Mesenchymal stem cell (in vitro differentiated cells and primary cell): ENCODE data around the gene TMEM120A.

ENCODE experiments used
- DNase-seq: peaks from one replicate; pipeline ENCODE4 v3.0.0-alpha.2; 2013
- H2AFZ ChIP-seq: one replicate; pipeline ENCODE4 v1.6.1; 2013; ENCODE audit warnings: low read depth, mild to moderate bottlenecking, control low read depth, inconsistent platforms, low read length, moderate library complexity
- H2AK5ac ChIP-seq: 2 replicates; pipeline ENCODE4 v1.6.1; 2013; ENCODE audit warnings: low read length, moderate library complexity, mild to moderate bottlenecking, inconsistent platforms; ENCODE audit not compliant: severe bottlenecking
- H2BK120ac ChIP-seq: one replicate; pipeline ENCODE4 v1.6.1; 2013; ENCODE audit warnings: low read depth, mild to moderate bottlenecking, inconsistent platforms, low read length, moderate library complexity
- H2BK12ac ChIP-seq, 2 experiments: one replicate each; pipeline ENCODE4 v1.6.1; 2013; ENCODE audit warnings: inconsistent platforms in 2 of 2, low read length in 2 of 2, mild to moderate bottlenecking in 2 of 2, moderate library complexity in 2 of 2, control low read depth in 1 of 2
- H2BK15ac ChIP-seq: one replicate; pipeline ENCODE4 v1.6.1; 2013; ENCODE audit warnings: mild to moderate bottlenecking, low read depth, inconsistent platforms; ENCODE audit not compliant: poor library complexity, severe bottlenecking
- H2BK5ac ChIP-seq: 2 replicates; pipeline ENCODE4 v1.6.1; 2013; ENCODE audit warnings: low read depth, mild to moderate bottlenecking, low read length, control low read depth, inconsistent platforms; ENCODE audit not compliant: poor library complexity, severe bottlenecking
- H3K14ac ChIP-seq, 2 experiments: one replicate each; pipeline ENCODE4 v1.6.1; 2013; ENCODE audit warnings: inconsistent platforms in 2 of 2, low read length in 2 of 2, control low read depth in 1 of 2, mild to moderate bottlenecking in 1 of 2, moderate library complexity in 1 of 2
- H3K18ac ChIP-seq, 2 experiments: one replicate each; pipeline ENCODE4 v1.6.1; 2013; ENCODE audit warnings: inconsistent platforms in 2 of 2, low read length in 2 of 2, control low read depth in 1 of 2, low read depth in 1 of 2, mild to moderate bottlenecking in 1 of 2
- H3K23ac ChIP-seq, 2 experiments: one replicate each; pipeline ENCODE4 v1.6.1; 2013; ENCODE audit warnings: inconsistent platforms in 2 of 2, low read length in 2 of 2, mild to moderate bottlenecking in 2 of 2, moderate library complexity in 2 of 2, control low read depth in 1 of 2
- H3K27ac ChIP-seq: 2 replicates; pipeline ENCODE4 v1.5.1; 2013; ENCODE audit warnings: mild to moderate bottlenecking, moderate library complexity, low read length, control low read depth, inconsistent platforms; ENCODE audit not compliant: poor library complexity, severe bottlenecking
- H3K27me3 ChIP-seq, 2 experiments: 2 replicates each; pipeline versions ENCODE4 v1.6.1 to v1.7.0; 2013; ENCODE audit warnings: low read length in 2 of 2, mild to moderate bottlenecking in 2 of 2, moderate library complexity in 2 of 2, control low read depth in 1 of 2, inconsistent platforms in 1 of 2; ENCODE audit not compliant: control insufficient read depth in 1 of 2, insufficient read depth in 1 of 2
- H3K36me3 ChIP-seq, 2 experiments: 2 replicates each; pipeline versions ENCODE4 v1.6.1 to v1.7.0; 2013; ENCODE audit warnings: low read length in 2 of 2, control low read depth in 1 of 2, inconsistent platforms in 1 of 2, low read depth in 1 of 2, mild to moderate bottlenecking in 1 of 2; ENCODE audit not compliant: insufficient read depth in 2 of 2, control insufficient read depth in 1 of 2
- H3K4ac ChIP-seq, 2 experiments: one replicate each; pipeline ENCODE4 v1.6.1; 2013; ENCODE audit warnings: inconsistent platforms in 2 of 2, low read length in 2 of 2, mild to moderate bottlenecking in 2 of 2, moderate library complexity in 2 of 2, control low read depth in 1 of 2, low read depth in 1 of 2
- H3K4me1 ChIP-seq: 2 replicates; pipeline ENCODE4 v1.6.1; 2013; ENCODE audit warnings: low read depth, low read length, control low read depth; ENCODE audit not compliant: control insufficient read depth, insufficient read depth
- H3K4me2 ChIP-seq: 2 replicates; pipeline ENCODE4 v1.6.1; 2013; ENCODE audit warnings: low read length, mild to moderate bottlenecking, inconsistent platforms; ENCODE audit not compliant: poor library complexity, severe bottlenecking
- H3K4me3 ChIP-seq, 2 experiments: 2 replicates each; pipeline versions ENCODE4 v1.5.1 to v1.7.0; 2013; ENCODE audit warnings: low read length in 2 of 2, mild to moderate bottlenecking in 2 of 2, control low read depth in 1 of 2, low read depth in 1 of 2; ENCODE audit not compliant: insufficient read depth in 1 of 2
- H3K79me1 ChIP-seq: replicated peaks from 2 replicates; pipeline ENCODE4 v1.6.1; 2013; ENCODE audit warnings: mild to moderate bottlenecking, control low read depth, low read length, inconsistent platforms; ENCODE audit not compliant: poor library complexity, severe bottlenecking
- H3K9ac ChIP-seq: 2 replicates; pipeline ENCODE4 v1.7.0; 2013; ENCODE audit warnings: mild to moderate bottlenecking, low read length, moderate library complexity
- H3K9me3 ChIP-seq: 2 replicates; pipeline ENCODE4 v1.7.0; 2013; ENCODE audit warnings: mild to moderate bottlenecking, low read length; ENCODE audit not compliant: control insufficient read depth
- H4K8ac ChIP-seq: one replicate; pipeline ENCODE4 v1.6.1; 2013; ENCODE audit warnings: inconsistent platforms, mild to moderate bottlenecking, low read length, moderate library complexity
- H4K91ac ChIP-seq: one replicate; pipeline ENCODE4 v1.6.1; 2013; ENCODE audit warnings: mild to moderate bottlenecking, low read length, inconsistent platforms
- WGBS: methylation state at CpG from one replicate; pipeline ENCODE4 v1.1.7; 2013; ENCODE audit warnings: mixed read lengths; 5-methylcytosine and 5-hydroxymethylcytosine counted together

TMEM120A gene

DNA sequence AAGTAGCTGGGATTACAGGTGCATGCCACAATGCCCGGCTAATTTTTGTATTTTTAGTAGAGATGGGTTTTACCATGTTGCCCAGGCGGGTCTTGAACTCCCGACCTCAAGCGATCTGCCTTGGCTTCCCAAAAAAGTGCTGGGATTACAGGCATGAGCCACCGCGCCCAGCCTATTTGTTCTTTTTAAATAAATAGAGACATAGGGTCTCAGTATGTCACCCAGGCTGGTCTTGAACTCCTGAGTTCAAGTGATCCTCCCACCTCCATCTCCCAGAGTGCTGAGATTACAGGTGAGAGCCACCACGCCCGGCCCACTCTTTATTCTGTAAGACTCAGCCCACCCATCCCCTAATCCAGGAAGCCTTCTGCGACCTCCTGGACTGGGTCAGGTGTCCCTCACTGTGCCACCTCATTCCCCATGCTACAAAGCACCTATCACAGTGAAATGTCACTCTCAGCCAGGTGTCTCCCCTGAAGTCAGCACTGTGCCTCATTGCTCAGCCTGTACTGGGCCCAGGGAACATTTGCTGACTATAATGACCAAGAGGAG, 2.8 kb downstream of the TMEM120A start:
- H3K18ac ChIP-seq, result no peak overlapping the region
- H2AFZ ChIP-seq, result no peak overlapping the region
- no peaks in the 10 kb centered on the region for H3K27me3 ChIP-seq
- H4K91ac ChIP-seq, result no peak overlapping the region
- H3K4me1 ChIP-seq, result peaks cover 32% of the 10 kb centered on the region
- H3K9me3 ChIP-seq, result no peaks in the 10 kb centered on the region
- H3K79me1 ChIP-seq, result peaks cover 11% of the 10 kb centered on the region
- H3K27ac ChIP-seq, result no peak overlapping the region
- H3K4me2 ChIP-seq, result no peak overlapping the region
- H3K9ac ChIP-seq, result no peak overlapping the region
- no peak overlapping the region for H3K14ac ChIP-seq
- no peak overlapping the region for H4K8ac ChIP-seq
- H2BK120ac ChIP-seq, result no peak overlapping the region
- 97% methylated on average over 9 of the region's 9 CpGs for WGBS
- H2BK5ac ChIP-seq, result no peak overlapping the region
- no peak overlapping the region for H2BK12ac ChIP-seq
- no peak for DNase-seq
- peaks cover 29 to 45% of the 10 kb centered on the region in 2 experiments for H3K36me3 ChIP-seq
- H3K4me3 ChIP-seq, result no peak overlapping the region
- H2BK15ac ChIP-seq, result no peak overlapping the region
- no peak overlapping the region for H3K4ac ChIP-seq
- no peak overlapping the region for H3K23ac ChIP-seq
- no peak overlapping the region for H2AK5ac ChIP-seq

DNA sequence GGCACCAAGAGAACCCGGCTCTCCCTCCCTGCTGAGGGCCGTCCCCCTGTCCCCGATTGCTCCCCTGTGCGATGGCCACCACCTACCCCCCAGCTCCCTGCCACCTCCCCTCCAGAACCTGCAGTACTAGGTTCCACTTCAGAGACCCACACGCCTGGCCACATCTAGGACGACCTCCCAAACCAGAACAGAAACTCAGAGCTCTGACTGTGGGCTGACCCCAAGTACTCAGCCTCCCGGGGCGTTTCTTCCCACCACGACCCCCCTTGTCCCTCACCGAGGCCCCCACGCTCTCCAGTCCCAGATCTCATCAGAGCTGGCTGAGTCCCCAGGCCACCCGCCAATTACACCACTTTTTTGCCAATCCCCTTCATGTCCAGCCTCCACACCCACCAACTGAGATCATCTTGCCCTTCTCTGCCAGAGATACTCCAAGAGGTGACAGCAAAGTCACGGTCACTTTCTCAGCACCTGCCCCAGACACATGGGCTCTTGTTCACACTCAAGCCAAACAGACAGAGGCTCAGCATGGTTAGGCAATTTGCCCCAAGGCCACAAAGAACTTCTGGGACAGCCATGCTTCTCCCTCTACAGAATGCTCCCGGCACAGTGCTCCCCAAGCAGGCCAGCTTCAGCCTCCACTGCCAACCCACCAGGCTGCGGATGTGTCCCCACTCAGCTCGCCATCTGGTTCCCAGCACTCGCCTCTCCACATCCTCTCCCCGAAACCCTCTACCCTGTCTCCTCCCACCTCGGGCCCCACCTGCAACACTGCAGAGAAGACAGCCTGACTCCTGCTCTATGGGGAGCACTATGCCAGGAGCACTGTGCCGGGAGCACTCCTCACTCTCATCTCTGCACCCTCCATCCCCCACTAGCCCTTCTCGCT, 4.7 kb downstream of the TMEM120A start:
- H2AK5ac ChIP-seq, result peak overlapping the region; percentile 43
- no peak overlapping the region for H3K4me2 ChIP-seq
- DNase-seq, result peak; percentile 11
- no peak overlapping the region for H3K27ac ChIP-seq
- no peak overlapping the region for H2BK120ac ChIP-seq
- peaks cover 27% of the 10 kb centered on the region for H3K4me1 ChIP-seq
- no peaks in the 10 kb centered on the region for H3K9me3 ChIP-seq
- 83% methylated on average over 21 of the region's 21 CpGs for WGBS
- H4K91ac ChIP-seq, result no peak overlapping the region
- no peak overlapping the region for H2BK5ac ChIP-seq
- H3K9ac ChIP-seq, result no peak overlapping the region
- H3K23ac ChIP-seq, result no peak overlapping the region
- no peak overlapping the region for H2AFZ ChIP-seq
- H3K79me1 ChIP-seq, result peaks cover 11% of the 10 kb centered on the region
- H4K8ac ChIP-seq, result no peak overlapping the region
- H3K18ac ChIP-seq, result no peak overlapping the region
- H2BK12ac ChIP-seq, result no peak overlapping the region
- no peak overlapping the region for H3K4me3 ChIP-seq
- no peak overlapping the region for H3K4ac ChIP-seq
- H2BK15ac ChIP-seq, result no peak overlapping the region
- H3K27me3 ChIP-seq, result no peaks in the 10 kb centered on the region
- H3K36me3 ChIP-seq, result peaks cover 34 to 47% of the 10 kb centered on the region in 2 experiments
- no peak overlapping the region for H3K14ac ChIP-seq

DNA sequence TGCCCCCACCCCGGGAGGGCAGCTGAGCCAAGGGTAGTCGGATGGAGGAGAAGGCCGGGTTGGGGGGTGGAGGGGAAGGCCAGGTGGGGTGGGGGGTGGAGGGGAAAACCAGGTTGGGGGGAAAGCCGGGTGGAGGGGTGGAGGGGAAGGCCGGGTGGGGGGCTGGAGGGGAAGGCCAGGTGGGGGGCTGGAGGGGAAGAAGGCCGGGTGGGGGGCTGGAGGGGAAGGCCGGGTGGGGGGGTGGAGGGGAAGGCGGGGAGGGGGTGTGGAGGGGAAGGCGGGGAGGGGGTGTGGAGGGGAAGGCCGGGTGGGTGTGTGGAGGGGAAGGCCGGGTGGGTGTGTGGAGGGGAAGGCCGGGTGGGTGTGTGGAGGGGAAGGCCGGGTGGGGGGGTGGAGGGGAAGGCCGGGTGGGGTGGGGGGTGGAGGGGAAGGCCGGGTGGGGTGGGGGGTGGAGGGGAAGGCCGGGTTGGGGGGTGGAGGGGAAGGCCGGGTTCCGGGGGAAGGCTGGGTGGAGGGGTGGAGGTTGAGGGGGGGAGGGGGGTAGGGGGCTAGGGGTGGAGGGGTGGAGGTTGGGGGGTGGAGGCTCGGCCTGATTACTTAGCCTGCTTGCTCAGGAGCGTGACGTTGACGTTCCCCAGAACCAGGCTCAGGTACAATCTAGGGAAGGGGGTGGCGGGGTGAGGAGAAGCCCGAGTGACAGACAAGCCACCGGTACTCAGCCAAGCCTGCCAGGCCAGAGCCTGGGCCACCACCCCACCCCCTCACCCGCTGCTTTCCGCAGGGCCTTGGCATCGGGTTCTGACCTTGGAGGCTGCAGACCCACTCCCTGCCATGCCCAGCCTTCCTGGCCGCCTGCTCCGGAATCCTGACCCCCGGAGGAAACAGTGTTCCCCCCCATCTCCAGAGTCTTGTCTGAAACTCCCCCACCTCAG, 5.6 kb downstream of the TMEM120A start:
- Histone ChIP-seq H2BK120ac (no peak overlapping the region), H2BK5ac (no peak overlapping the region), H2AK5ac (no peak overlapping the region), H2BK15ac (no peak overlapping the region), H3K4me2 (no peak overlapping the region), H4K8ac (no peak overlapping the region), H3K9me3 (no peaks in the 10 kb centered on the region), H3K4ac (no peak overlapping the region), H3K4me1 (peaks cover 25% of the 10 kb centered on the region), H2BK12ac (no peak overlapping the region), H2AFZ (no peak overlapping the region), H3K9ac (no peak overlapping the region), H3K27me3 (no peaks in the 10 kb centered on the region), H3K14ac (no peak overlapping the region), H3K36me3 (peaks cover 41 to 57% of the 10 kb centered on the region in 2 experiments), H3K4me3 (no peak overlapping the region), H3K23ac (no peak overlapping the region), H4K91ac (no peak overlapping the region), H3K18ac (no peak overlapping the region), H3K27ac (no peak overlapping the region), H3K79me1 (peaks cover 11% of the 10 kb centered on the region)
- no peak for DNase-seq
- WGBS, result 77% methylated on average over 12 of the region's 31 CpGs
